ENCODE data around the gene CPA2. TPM values are rescaled to one million over a fixed set of nuclear protein-coding genes. Genes with fewer than 3 reads are reported as not detected.

CPA2 gene
- total RNA-seq, 2 donors from 2014 or later = not detected

- H3K27ac ChIP-seq = no peak overlapping the region
- H3K27me3 ChIP-seq (replicated peaks; ENCODE audit: insufficient read depth) = no peaks in the 10 kb centered on the region
- DNase-seq (ENCODE audit: low spot score) = no peak
- intact Hi-C loops (cut with DNase I) = no loop called here
- no peaks in the 10 kb centered on the region for H3K4me1 ChIP-seq (replicated peaks)
- H3K9me3 ChIP-seq = no peaks in the 10 kb centered on the region
- H3K4me3 ChIP-seq = no peak overlapping the region
- no peaks in the 10 kb centered on the region for H3K36me3 ChIP-seq
- WGBS = 85% methylated on average over 8 of the region's 8 CpGs
- TF ChIP-seq CTCF (IDR thresholded peaks at IDR 0.05) (no peak), POLR2A (IDR thresholded peaks at IDR 0.05) (no peak), POLR2AphosphoS5 (IDR thresholded peaks at IDR 0.05) (no peak)
Observed at GRCh38 chr7:130301501-130302020, 34.9 kb downstream of the CPA2 start.

- H3K36me3 ChIP-seq = no peaks in the 10 kb centered on the region
- H3K9me3 ChIP-seq = no peaks in the 10 kb centered on the region
- TF ChIP-seq POLR2A (IDR thresholded peaks at IDR 0.05) (no peak), CTCF (IDR thresholded peaks at IDR 0.05) (no peak), POLR2AphosphoS5 (IDR thresholded peaks at IDR 0.05) (no peak)
- H3K27ac ChIP-seq = no peak overlapping the region
- intact Hi-C loops (cut with DNase I) = no loop called here
- H3K4me3 ChIP-seq = no peak overlapping the region
- no peak for DNase-seq (ENCODE audit: low spot score)
- H3K27me3 ChIP-seq (replicated peaks; ENCODE audit: insufficient read depth) = no peaks in the 10 kb centered on the region
- H3K4me1 ChIP-seq (replicated peaks) = no peaks in the 10 kb centered on the region
Observed at GRCh38 chr7:130302649-130303048, 36.0 kb downstream of the CPA2 start.

GRCh38 chr7:130303127-130303526 lies 36.5 kb downstream of the CPA2 start:
- DNase-seq (ENCODE audit: low spot score) = no peak
- H3K4me3 ChIP-seq = no peak overlapping the region
- H3K9me3 ChIP-seq = no peaks in the 10 kb centered on the region
- TF ChIP-seq POLR2A (IDR thresholded peaks at IDR 0.05) = no peak
- no peak for TF ChIP-seq CTCF (IDR thresholded peaks at IDR 0.05)
- no peak for TF ChIP-seq POLR2AphosphoS5 (IDR thresholded peaks at IDR 0.05)
- H3K27me3 ChIP-seq (replicated peaks; ENCODE audit: insufficient read depth) = no peaks in the 10 kb centered on the region
- 32% methylated on average over 2 of the region's 2 CpGs for WGBS
- H3K27ac ChIP-seq = no peak overlapping the region
- intact Hi-C loops (cut with DNase I) = no loop called here
- no peaks in the 10 kb centered on the region for H3K4me1 ChIP-seq (replicated peaks)
- no peaks in the 10 kb centered on the region for H3K36me3 ChIP-seq

GRCh38 chr7:130303551-130303950 lies 36.9 kb downstream of the CPA2 start:
- no peaks in the 10 kb centered on the region for H3K9me3 ChIP-seq
- intact Hi-C loops (cut with DNase I) = no loop called here
- no peak for DNase-seq (ENCODE audit: low spot score)
- H3K36me3 ChIP-seq = no peaks in the 10 kb centered on the region
- H3K27ac ChIP-seq = no peak overlapping the region
- TF ChIP-seq POLR2AphosphoS5 (IDR thresholded peaks at IDR 0.05) (no peak), POLR2A (IDR thresholded peaks at IDR 0.05) (no peak), CTCF (IDR thresholded peaks at IDR 0.05) (no peak)
- no peaks in the 10 kb centered on the region for H3K4me1 ChIP-seq (replicated peaks)
- 83% methylated on average over 5 of the region's 5 CpGs for WGBS
- H3K27me3 ChIP-seq (replicated peaks; ENCODE audit: insufficient read depth) = no peaks in the 10 kb centered on the region
- H3K4me3 ChIP-seq = no peak overlapping the region

GRCh38 chr7:130303982-130304381 lies 37.3 kb downstream of the CPA2 start:
- WGBS = 98% methylated on average over 5 of the region's 5 CpGs
- no peak overlapping the region for H3K27ac ChIP-seq
- H3K4me3 ChIP-seq = no peak overlapping the region
- H3K9me3 ChIP-seq = no peaks in the 10 kb centered on the region
- no peaks in the 10 kb centered on the region for H3K4me1 ChIP-seq (replicated peaks)
- H3K27me3 ChIP-seq (replicated peaks; ENCODE audit: insufficient read depth) = no peaks in the 10 kb centered on the region
- no peak for TF ChIP-seq CTCF (IDR thresholded peaks at IDR 0.05)
- no peak for TF ChIP-seq POLR2AphosphoS5 (IDR thresholded peaks at IDR 0.05)
- TF ChIP-seq POLR2A (IDR thresholded peaks at IDR 0.05) = no peak
- no peak for DNase-seq (ENCODE audit: low spot score)
- intact Hi-C loops (cut with DNase I) = no loop called here
- no peaks in the 10 kb centered on the region for H3K36me3 ChIP-seq
